HEK293T (cell line): ENCODE data around the gene ENKUR.

Source experiments
- CTCF ChIA-PET: fragments of 350-600 bp; formaldehyde crosslinking; extraction: SDS; loops from one replicate; lab custom pipeline; 2021; ENCODE audit warnings: antibody characterized with exemption, inconsistent platforms; lab: Yijun Ruan, JAX
- POLR2A ChIA-PET: fragments of 350-600 bp; formaldehyde crosslinking; extraction: SDS; loops from one replicate; lab custom pipeline; 2020; ENCODE audit warnings: antibody characterized with exemption, inconsistent platforms; lab: Yijun Ruan, JAX
- DNase-seq: peaks from one replicate; pipeline ENCODE4 v3.0.0; 2012; ENCODE audit warnings: mixed read lengths; ENCODE audit errors: extremely low spot score
- ARNT ChIP-seq: fragments of 450-650 bp; IDR thresholded peaks from 2 replicates; pipeline ENCODE4 v1.6.1; 2017; ENCODE audit warnings: mild to moderate bottlenecking
- BHLHE40 ChIP-seq: fragments of 450-650 bp; IDR thresholded peaks from 2 replicates; pipeline ENCODE4 v1.6.1; 2016; ENCODE audit warnings: mild to moderate bottlenecking, moderate library complexity, borderline replicate concordance
- CTBP1 ChIP-seq: fragments of 450-650 bp; IDR thresholded peaks from 2 replicates; pipeline ENCODE4 v1.6.1; 2016; ENCODE audit warnings: borderline replicate concordance
- ELF4 ChIP-seq: fragments of 450-650 bp; IDR thresholded peaks from 2 replicates; pipeline ENCODE4 v1.6.1; 2017; ENCODE audit warnings: antibody characterized with exemption
- FOXA1 ChIP-seq: fragments of 450-650 bp; IDR thresholded peaks from 2 replicates; pipeline ENCODE4 v1.6.1; 2016; ENCODE audit warnings: mild to moderate bottlenecking
- FOXK2 ChIP-seq: fragments of 450-650 bp; IDR thresholded peaks from 2 replicates; pipeline ENCODE4 v1.6.1; 2016; ENCODE audit warnings: mild to moderate bottlenecking
- FOXM1 ChIP-seq: fragments of 450-650 bp; IDR thresholded peaks from 2 replicates; pipeline ENCODE4 v1.6.1; 2017; ENCODE audit warnings: mild to moderate bottlenecking, borderline replicate concordance
- HDGF ChIP-seq: fragments of 450-650 bp; IDR thresholded peaks from 2 replicates; pipeline ENCODE4 v1.6.1; 2017; ENCODE audit warnings: antibody characterized with exemption, borderline replicate concordance
- L3MBTL2 ChIP-seq: fragments of 450-650 bp; conservative IDR thresholded peaks from 2 replicates; pipeline ENCODE4 v1.6.1; 2016; ENCODE audit warnings: mild to moderate bottlenecking
- LEF1 ChIP-seq: fragments of 450-650 bp; IDR thresholded peaks from 2 replicates; pipeline ENCODE4 v1.6.1; 2017; ENCODE audit warnings: mild to moderate bottlenecking, borderline replicate concordance
- NFRKB ChIP-seq: fragments of 450-650 bp; IDR thresholded peaks from 2 replicates; pipeline ENCODE4 v1.6.1; 2016; ENCODE audit warnings: mild to moderate bottlenecking, moderate library complexity
- PKNOX1 ChIP-seq: fragments of 450-650 bp; IDR thresholded peaks from 2 replicates; pipeline ENCODE4 v1.6.1; 2016
- SP1 ChIP-seq: fragments of 450-650 bp; IDR thresholded peaks from 2 replicates; pipeline ENCODE4 v1.6.1; 2017
- SUZ12 ChIP-seq: fragments of 450-650 bp; IDR thresholded peaks from 2 replicates; pipeline ENCODE4 v1.6.1; 2016; ENCODE audit warnings: mild to moderate bottlenecking
- TARDBP ChIP-seq: fragments of 450-650 bp; IDR thresholded peaks from 2 replicates; pipeline ENCODE4 v1.6.1; 2016
- ZNF384 ChIP-seq: fragments of 450-650 bp; IDR thresholded peaks from 2 replicates; pipeline ENCODE4 v1.6.1; 2016

The ENKUR gene

GRCh38 chr10:24982319-24983112 is 33.4 kb downstream of the ENKUR start:
- DNase-seq: no peak
- ChIA-PET CTCF (no interaction called here), POLR2A (no interaction called here)
- no peak for TF ChIP-seq SP1
- no peak for TF ChIP-seq NFRKB
- TF ChIP-seq SUZ12: no peak
- no peak for TF ChIP-seq ZNF384
- TF ChIP-seq ARNT: no peak
- no peak for TF ChIP-seq LEF1
- TF ChIP-seq CTBP1: no peak
- no peak for TF ChIP-seq BHLHE40
- no peak for TF ChIP-seq FOXM1
- TF ChIP-seq HDGF: no peak
- no peak for TF ChIP-seq TARDBP
- no peak for TF ChIP-seq FOXK2
- TF ChIP-seq FOXA1: no peak
- TF ChIP-seq ELF4: no peak
- TF ChIP-seq L3MBTL2: no peak
- TF ChIP-seq PKNOX1: no peak

- no peak for TF ChIP-seq TARDBP
- TF ChIP-seq SUZ12: no peak
- no peak for TF ChIP-seq HDGF
- no peak for TF ChIP-seq ZNF384
- no peak for TF ChIP-seq FOXA1
- TF ChIP-seq ELF4: no peak
- no peak for TF ChIP-seq CTBP1
- no peak for TF ChIP-seq SP1
- TF ChIP-seq FOXM1: no peak
- TF ChIP-seq PKNOX1: no peak
- TF ChIP-seq ARNT: no peak
- POLR2A ChIA-PET: no interaction called here
- no peak for DNase-seq
- CTCF ChIA-PET: no interaction called here
Observed at GRCh38 chr10:24981161-24981710, 34.7 kb downstream of the ENKUR start.

- POLR2A ChIA-PET: interaction anchor here (1.2 kb wide), 1 partner anchor 16 kb away, joined by 3 read pairs; no protein-coding TSS in a partner anchor
- CTCF ChIA-PET: no interaction called here
- DNase-seq: no peak
- TF ChIP-seq FOXK2: no peak
- no peak for TF ChIP-seq PKNOX1
- TF ChIP-seq FOXA1: no peak
- TF ChIP-seq SUZ12: no peak
- TF ChIP-seq ELF4: no peak
- TF ChIP-seq HDGF: no peak
- TF ChIP-seq NFRKB: no peak
- no peak for TF ChIP-seq FOXM1
- no peak for TF ChIP-seq ARNT
- TF ChIP-seq BHLHE40: no peak
- TF ChIP-seq LEF1: no peak
- TF ChIP-seq L3MBTL2: no peak
- no peak for TF ChIP-seq CTBP1
- no peak for TF ChIP-seq ZNF384
Observed at GRCh38 chr10:24979685-24980084, 36.3 kb downstream of the ENKUR start.

- POLR2A ChIA-PET: no interaction called here
- DNase-seq: no peak
- CTCF ChIA-PET: interaction anchor here (0.5 kb wide), 1 partner anchor 13 kb away, joined by 3 read pairs; no protein-coding TSS in a partner anchor
- TF ChIP-seq ARNT (no peak), CTBP1 (no peak), FOXM1 (no peak), LEF1 (no peak), ZNF384 (no peak), FOXA1 (no peak), L3MBTL2 (no peak)
Observed at GRCh38 chr10:24974976-24975375, 41.0 kb downstream of the ENKUR start.

- TF ChIP-seq SUZ12 (no peak), SP1 (no peak), NFRKB (no peak), ZNF384 (no peak), CTBP1 (no peak), ARNT (no peak), L3MBTL2 (no peak), FOXA1 (no peak), HDGF (no peak), TARDBP (no peak)
- ChIA-PET CTCF (no interaction called here), POLR2A (no interaction called here)
- no peak for DNase-seq
Observed at GRCh38 chr10:24973163-24973562, 42.8 kb downstream of the ENKUR start.

GRCh38 chr10:24971374-24971773 is 44.6 kb downstream of the ENKUR start:
- no peak for DNase-seq
- CTCF ChIA-PET: interaction anchor here (0.6 kb wide), 1 partner anchor 23 kb away, joined by 3 read pairs; no protein-coding TSS in a partner anchor
- no peak for TF ChIP-seq TARDBP
- no peak for TF ChIP-seq CTBP1
- TF ChIP-seq ELF4: no peak
- TF ChIP-seq FOXK2: no peak
- no peak for TF ChIP-seq FOXA1
- no peak for TF ChIP-seq LEF1
- no peak for TF ChIP-seq PKNOX1
- TF ChIP-seq HDGF: no peak
- TF ChIP-seq BHLHE40: no peak
- POLR2A ChIA-PET: no interaction called here
